GM20000 (cell line): ENCODE measurements around the gene GAGE12J.
"Not testable (repeated sequence)": the region's sequence is repeated elsewhere in the genome, so short reads cannot be mapped to it uniquely, and the experiment has no call there.

Experiments
- DNase-seq: peaks from one replicate; pipeline ENCODE4 v3.0.0; 2012; ENCODE audit warnings: low spot score
- TF ChIP-seq, protein P1 (sequence below): IDR thresholded peaks from 2 replicates; pipeline ENCODE4 v1.5.1; 2012; ENCODE audit warnings: mild to moderate bottlenecking, control low read depth; ENCODE audit errors: extremely low read depth, missing control alignments

GAGE12J gene

GRCh38 chrX:49312176-49312575 lies 9.7 kb upstream of the GAGE12J start:
- TF ChIP-seq, protein P1, sequence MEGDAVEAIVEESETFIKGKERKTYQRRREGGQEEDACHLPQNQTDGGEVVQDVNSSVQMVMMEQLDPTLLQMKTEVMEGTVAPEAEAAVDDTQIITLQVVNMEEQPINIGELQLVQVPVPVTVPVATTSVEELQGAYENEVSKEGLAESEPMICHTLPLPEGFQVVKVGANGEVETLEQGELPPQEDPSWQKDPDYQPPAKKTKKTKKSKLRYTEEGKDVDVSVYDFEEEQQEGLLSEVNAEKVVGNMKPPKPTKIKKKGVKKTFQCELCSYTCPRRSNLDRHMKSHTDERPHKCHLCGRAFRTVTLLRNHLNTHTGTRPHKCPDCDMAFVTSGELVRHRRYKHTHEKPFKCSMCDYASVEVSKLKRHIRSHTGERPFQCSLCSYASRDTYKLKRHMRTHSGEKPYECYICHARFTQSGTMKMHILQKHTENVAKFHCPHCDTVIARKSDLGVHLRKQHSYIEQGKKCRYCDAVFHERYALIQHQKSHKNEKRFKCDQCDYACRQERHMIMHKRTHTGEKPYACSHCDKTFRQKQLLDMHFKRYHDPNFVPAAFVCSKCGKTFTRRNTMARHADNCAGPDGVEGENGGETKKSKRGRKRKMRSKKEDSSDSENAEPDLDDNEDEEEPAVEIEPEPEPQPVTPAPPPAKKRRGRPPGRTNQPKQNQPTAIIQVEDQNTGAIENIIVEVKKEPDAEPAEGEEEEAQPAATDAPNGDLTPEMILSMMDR, result no peak
- no peak for DNase-seq

GRCh38 chrX:49316085-49316484 lies 5.8 kb upstream of the GAGE12J start:
- TF ChIP-seq, protein P1, result no peak
- no peak for DNase-seq

GRCh38 chrX:49322266-49322665 lies 429 bp downstream of the GAGE12J start:
- not testable (repeated sequence) for DNase-seq

- DNase-seq, result not testable (repeated sequence)
Observed at GRCh38 chrX:49323735-49324134, 1.9 kb downstream of the GAGE12J start.

DNA sequence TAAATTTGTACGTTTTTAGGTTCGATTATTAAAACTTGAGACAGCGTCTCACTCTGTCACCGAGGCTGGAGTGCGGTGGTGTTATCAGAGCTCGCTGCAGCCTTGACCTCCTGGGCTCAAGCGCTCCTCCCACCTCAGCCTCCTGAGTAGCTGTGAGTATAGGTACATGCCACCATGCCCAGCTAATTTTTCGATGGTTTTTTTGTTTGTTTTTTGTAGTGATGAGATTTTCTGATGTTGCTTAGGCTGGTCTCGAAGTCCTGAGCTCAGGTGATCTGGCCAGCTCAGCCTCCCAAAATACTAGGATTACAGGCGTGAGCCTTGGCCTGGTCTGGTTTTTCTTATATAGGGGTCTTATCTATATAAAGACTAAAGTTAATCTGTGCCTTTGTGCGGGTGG lies 8.6 kb downstream of the GAGE12J start:
- not testable (repeated sequence) for DNase-seq

GRCh38 chrX:49331282-49331681 lies 9.4 kb downstream of the GAGE12J start, which contains the start of gene GAGE13:
Gene GAGE13, plus strand, starts transcription at chrX:49331582. Its CDS starts 1,156 bp downstream, at chrX:49332738.
- DNase-seq, result not testable (repeated sequence)

DNA sequence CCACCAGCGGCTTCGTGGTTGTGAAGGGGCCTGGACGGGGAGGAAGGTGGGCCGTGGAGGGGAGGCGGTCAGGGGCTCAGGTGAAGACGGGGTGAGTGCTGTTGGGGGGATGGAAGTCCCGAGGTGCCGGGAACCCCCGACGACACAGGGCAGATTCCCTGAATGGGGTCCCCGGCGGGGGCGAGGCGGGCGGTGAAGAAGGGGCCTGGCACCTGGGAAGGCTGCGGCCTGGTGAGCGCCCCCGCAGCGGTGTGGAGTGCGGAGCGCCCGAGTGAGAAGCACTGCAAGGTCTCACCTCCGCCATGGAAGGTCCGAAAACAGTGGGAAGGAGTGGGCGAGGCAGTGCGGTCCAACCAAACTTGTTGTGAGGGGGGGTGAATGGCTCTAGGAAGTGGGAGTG lies 10.0 kb downstream of the GAGE12J start:
- DNase-seq, result not testable (repeated sequence)

- not testable (repeated sequence) for DNase-seq
Observed at GRCh38 chrX:49341449-49341848, 19.6 kb downstream of the GAGE12J start.

DNA sequence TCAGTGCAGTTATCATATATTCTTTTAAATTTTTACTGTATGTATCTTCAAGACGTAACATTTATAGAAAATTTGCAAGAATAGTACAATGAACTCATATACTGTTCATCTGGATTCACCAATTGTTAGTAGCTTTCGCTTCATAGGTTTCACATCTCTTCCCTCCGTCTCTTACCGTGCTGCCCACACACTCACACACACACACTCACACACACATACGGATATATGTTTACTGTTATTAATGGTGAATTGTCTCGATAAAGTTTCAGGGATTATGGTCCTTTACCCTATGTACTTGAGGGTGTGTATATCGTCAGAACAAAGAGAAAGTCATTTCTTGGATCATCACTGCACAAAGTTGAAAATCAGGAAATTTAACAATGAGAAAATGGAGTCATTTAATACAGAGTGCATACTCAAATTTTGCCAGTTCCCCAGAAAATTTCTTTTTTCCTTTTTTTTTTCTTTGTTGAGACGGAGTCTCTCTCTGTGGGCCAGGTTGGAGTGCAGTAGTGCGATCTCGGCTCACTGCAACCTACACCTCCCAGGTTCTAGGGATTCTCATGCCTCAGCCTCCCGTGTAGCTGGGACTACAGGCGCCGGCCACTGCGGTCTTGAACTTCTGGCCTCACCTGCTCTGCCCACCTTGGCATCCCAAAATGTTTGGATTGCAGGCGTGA lies 22.8 kb downstream of the GAGE12J start:
- DNase-seq, result not testable (repeated sequence)

- DNase-seq, result not testable (repeated sequence)
Observed at GRCh38 chrX:49345402-49345801, 23.6 kb downstream of the GAGE12J start.

DNA sequence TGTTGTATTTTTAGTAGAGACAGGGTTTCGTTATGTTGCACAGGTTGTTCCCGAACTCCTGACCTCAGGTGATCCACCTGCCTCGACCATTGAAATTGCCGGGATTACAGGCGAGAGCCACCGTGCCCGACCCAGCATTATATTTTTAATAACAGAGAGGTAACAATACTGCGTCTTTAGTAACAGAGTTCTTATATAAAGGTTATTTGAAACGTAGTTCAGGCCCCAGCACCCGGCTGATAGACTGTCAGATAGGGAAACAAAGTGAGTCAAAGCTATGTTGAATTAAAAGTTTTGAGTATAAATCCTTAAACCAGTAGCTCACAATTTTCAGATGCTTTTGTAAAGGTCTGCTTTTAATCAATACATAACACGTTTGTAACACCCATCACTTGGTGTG lies 24.3 kb downstream of the GAGE12J start:
- not testable (repeated sequence) for DNase-seq
